Gastrocnemius medialis (tissue), 4 donors: ENCODE measurements around the gene CCL11.
"Not testable (repeated sequence)": the region's sequence is repeated elsewhere in the genome, so short reads cannot be mapped to it uniquely, and the experiment has no call there.

Experiments
- CTCF ChIP-seq, 5 experiments: fragments of 450-650 bp in 3 of 5; fragments of 200-600 bp in 2 of 5; sonication (generic) in 2 of 5; IDR thresholded peaks in 4 of 5; conservative IDR thresholded peaks in 1 of 5; 1 replicate in 4 of 5; 2 replicates in 1 of 5; pipeline ENCODE4 v1.5.1; 2016 to 2019; ENCODE audit warnings: antibody characterized with exemption in 5 of 5, mild to moderate bottlenecking in 3 of 5, moderate library complexity in 3 of 5
- POLR2A ChIP-seq, 2 donors: fragments of 450-650 bp; IDR thresholded peaks; one replicate each; pipeline ENCODE4 v1.6.1; 2017; ENCODE audit warnings: antibody characterized with exemption in 2 of 2, mild to moderate bottlenecking in 2 of 2, moderate library complexity in 2 of 2

GRCh38 chr17:34327580-34327979 is 42.0 kb downstream of the CCL11 start:
- not testable (repeated sequence) for TF ChIP-seq CTCF (IDR thresholded peaks at IDR 0.05 in 4 of 5, conservative IDR thresholded peaks at IDR 0.05 in 1 of 5); POLR2A (IDR thresholded peaks at IDR 0.05)
